Suprapubic skin (tissue), 4 donors: Measurements from ENCODE around the gene AKT1. TPM values are rescaled to one million over a fixed set of nuclear protein-coding genes. Genes with fewer than 3 reads are reported as not detected.
"Not testable (repeated sequence)": the region's sequence is repeated elsewhere in the genome, so short reads cannot be mapped to it uniquely, and the experiment has no call there.

Experiments used
- DNase-seq, 2 donors: peaks; one replicate each; pipeline ENCODE4 v3.0.0-alpha.2; 2019; ENCODE audit warnings: low spot score in 2 of 2
- H3K27ac ChIP-seq: fragments of 200-600 bp; sonication (generic); one replicate; pipeline ENCODE4 v1.5.1; 2019
- H3K27me3 ChIP-seq: fragments of 200-600 bp; sonication (generic); one replicate; pipeline ENCODE4 v1.5.1; 2019
- H3K36me3 ChIP-seq: fragments of 200-600 bp; sonication (generic); one replicate; pipeline ENCODE4 v1.5.1; 2019
- H3K4me1 ChIP-seq: fragments of 200-600 bp; sonication (generic); one replicate; pipeline ENCODE4 v1.5.1; 2019
- H3K4me3 ChIP-seq: fragments of 200-600 bp; sonication (generic); one replicate; pipeline ENCODE4 v1.5.1; 2019; ENCODE audit warnings: mild to moderate bottlenecking
- H3K9me3 ChIP-seq: fragments of 200-600 bp; sonication (generic); one replicate; pipeline ENCODE4 v1.5.1; 2019
- EP300 ChIP-seq: sonication (generic); formaldehyde crosslinking; IDR thresholded peaks from one replicate; pipeline ENCODE4 v1.6.1; 2017; ENCODE audit warnings: antibody characterized with exemption
- POLR2A ChIP-seq, 2 donors: fragments of 450-650 bp; IDR thresholded peaks; one replicate each; pipeline ENCODE4 v1.6.1; 2017; ENCODE audit warnings: antibody characterized with exemption in 2 of 2, mild to moderate bottlenecking in 2 of 2, moderate library complexity in 2 of 2
- POLR2AphosphoS5 ChIP-seq, 3 donors: sonication (generic); formaldehyde crosslinking; IDR thresholded peaks; one replicate each; pipeline ENCODE4 v1.6.1; 2017; ENCODE audit warnings: antibody characterized with exemption in 3 of 3
- WGBS: methylation state at CpG from one replicate; pipeline ENCODE4 v1.1.5; 2018; 5-methylcytosine and 5-hydroxymethylcytosine counted together
- total RNA-seq, 4 donors: library from RNA; depleted of rRNA; stranded (reverse); fragments of >200 nt; gene quantifications; one replicate each; pipeline ENCODE4 v1.1.0, GENCODE V29; 2016
- TF ChIP-seq, protein P1 (sequence below), 2 donors: fragments of 200-600 bp in 1 of 2; fragments of 450-650 bp in 1 of 2; sonication (generic) in 1 of 2; IDR thresholded peaks; one replicate each; pipeline ENCODE4 v1.5.1; 2016 to 2019; ENCODE audit warnings: antibody characterized with exemption in 2 of 2, mild to moderate bottlenecking in 1 of 2, moderate library complexity in 1 of 2

The AKT1 gene
- total RNA-seq, 4 donors from 2014 or later, result 63.1 to 77.6 (median 70.4) TPM

DNA sequence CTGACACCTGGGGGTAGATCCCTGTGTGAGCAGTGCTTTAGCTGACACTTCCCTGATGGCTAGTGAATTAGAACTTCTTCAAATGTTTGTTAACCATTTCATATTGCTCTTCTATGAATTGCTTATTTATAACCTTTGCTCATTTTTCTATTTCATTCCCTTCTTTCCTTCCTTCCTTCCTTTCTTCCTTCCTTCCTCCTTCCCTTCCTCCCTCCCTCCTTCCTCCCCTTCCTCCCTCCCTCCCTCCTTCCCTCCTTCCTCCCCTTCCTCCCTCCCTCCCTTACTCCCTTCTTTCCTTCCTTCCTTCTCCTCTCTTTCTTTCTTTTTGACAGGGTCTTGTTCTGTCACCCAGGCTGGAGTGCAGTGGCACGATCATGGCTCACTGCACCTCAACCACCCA lies 46.2 kb upstream of the AKT1 start:
- Histone ChIP-seq H3K9me3 (no peaks in the 10 kb centered on the region), H3K27ac (no peak overlapping the region), H3K36me3 (no peaks in the 10 kb centered on the region), H3K27me3 (peaks cover 45% of the 10 kb centered on the region), H3K4me3 (no peak overlapping the region), H3K4me1 (peaks cover 17% of the 10 kb centered on the region)
- TF ChIP-seq POLR2A (IDR thresholded peaks at IDR 0.05) (no peak), EP300 (no peak)
- TF ChIP-seq, protein P1, sequence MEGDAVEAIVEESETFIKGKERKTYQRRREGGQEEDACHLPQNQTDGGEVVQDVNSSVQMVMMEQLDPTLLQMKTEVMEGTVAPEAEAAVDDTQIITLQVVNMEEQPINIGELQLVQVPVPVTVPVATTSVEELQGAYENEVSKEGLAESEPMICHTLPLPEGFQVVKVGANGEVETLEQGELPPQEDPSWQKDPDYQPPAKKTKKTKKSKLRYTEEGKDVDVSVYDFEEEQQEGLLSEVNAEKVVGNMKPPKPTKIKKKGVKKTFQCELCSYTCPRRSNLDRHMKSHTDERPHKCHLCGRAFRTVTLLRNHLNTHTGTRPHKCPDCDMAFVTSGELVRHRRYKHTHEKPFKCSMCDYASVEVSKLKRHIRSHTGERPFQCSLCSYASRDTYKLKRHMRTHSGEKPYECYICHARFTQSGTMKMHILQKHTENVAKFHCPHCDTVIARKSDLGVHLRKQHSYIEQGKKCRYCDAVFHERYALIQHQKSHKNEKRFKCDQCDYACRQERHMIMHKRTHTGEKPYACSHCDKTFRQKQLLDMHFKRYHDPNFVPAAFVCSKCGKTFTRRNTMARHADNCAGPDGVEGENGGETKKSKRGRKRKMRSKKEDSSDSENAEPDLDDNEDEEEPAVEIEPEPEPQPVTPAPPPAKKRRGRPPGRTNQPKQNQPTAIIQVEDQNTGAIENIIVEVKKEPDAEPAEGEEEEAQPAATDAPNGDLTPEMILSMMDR (IDR thresholded peaks at IDR 0.05), result no peak
- no peak for DNase-seq
- WGBS, result 91% methylated on average over 1 of the region's 1 CpG

DNA sequence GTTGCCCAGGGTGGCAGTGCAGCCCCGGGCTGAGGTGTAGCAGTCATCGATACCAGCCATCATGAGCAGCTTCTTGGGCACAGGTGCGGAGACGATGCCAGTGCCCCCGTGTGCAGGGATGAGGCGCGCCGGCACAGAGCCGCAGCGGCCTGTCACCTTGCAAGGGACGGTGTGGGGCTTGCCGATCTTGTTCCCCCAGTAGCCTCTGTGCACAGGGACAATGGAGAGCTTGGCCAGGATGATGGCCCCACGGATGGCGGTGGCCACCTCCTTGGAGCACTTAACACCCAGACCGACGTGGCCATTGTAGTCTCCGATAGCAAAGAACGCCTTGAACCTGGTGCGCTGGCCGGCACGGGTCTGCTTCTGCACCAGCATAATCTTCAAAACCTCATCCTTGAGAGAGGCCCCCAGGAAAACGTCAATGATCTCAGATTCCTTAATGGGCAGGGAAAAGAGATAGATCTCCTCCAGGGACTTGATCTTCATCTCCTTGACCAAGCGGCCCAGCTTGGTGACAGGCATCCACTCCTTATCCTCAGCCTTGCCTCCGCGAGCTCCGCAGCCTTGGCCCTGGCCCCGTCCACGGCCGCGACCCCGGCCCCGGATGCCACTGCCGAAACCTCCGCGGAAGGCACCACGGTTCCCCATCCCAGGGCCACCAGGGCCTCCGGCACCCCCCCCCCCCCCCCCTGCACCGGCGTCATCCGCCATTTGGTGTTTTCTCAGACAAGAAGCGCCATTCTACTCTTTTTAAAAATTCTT lies 40.8 kb upstream of the AKT1 start:
- not testable (repeated sequence) for H3K4me1 ChIP-seq, H3K27ac ChIP-seq, H3K27me3 ChIP-seq, H3K36me3 ChIP-seq, H3K4me3 ChIP-seq, H3K9me3 ChIP-seq
- peak in 1 of 2 donors; percentile 46 for DNase-seq
- WGBS, result 97% methylated on average over 24 of the region's 41 CpGs

DNA sequence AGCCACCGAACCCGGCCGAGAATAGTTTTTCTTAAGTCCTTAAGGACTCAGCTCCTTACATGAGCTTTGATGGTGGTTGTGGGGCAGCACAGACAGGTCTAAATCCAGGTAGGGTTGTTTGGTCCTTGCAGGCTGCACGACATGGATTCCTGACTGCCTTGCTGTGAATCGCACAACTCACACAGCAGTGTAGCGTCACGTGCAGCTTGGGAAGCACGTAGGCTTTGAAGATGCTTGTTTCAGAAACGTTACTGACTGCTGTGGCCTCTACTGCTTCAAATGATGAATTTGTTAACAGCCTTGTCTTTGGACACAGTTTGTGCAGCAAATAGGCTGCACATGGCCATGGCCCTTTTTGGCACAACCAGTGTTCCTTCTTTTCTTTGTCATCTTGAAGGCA lies 35.2 kb upstream of the AKT1 start:
- no peak overlapping the region for H3K27ac ChIP-seq
- H3K27me3 ChIP-seq, result no peaks in the 10 kb centered on the region
- no peak for TF ChIP-seq EP300
- H3K4me1 ChIP-seq, result peaks cover 20% of the 10 kb centered on the region
- no peaks in the 10 kb centered on the region for H3K9me3 ChIP-seq
- WGBS, result 73% methylated on average over 8 of the region's 9 CpGs
- no peak for DNase-seq
- H3K36me3 ChIP-seq, result no peaks in the 10 kb centered on the region
- no peak overlapping the region for H3K4me3 ChIP-seq

DNA sequence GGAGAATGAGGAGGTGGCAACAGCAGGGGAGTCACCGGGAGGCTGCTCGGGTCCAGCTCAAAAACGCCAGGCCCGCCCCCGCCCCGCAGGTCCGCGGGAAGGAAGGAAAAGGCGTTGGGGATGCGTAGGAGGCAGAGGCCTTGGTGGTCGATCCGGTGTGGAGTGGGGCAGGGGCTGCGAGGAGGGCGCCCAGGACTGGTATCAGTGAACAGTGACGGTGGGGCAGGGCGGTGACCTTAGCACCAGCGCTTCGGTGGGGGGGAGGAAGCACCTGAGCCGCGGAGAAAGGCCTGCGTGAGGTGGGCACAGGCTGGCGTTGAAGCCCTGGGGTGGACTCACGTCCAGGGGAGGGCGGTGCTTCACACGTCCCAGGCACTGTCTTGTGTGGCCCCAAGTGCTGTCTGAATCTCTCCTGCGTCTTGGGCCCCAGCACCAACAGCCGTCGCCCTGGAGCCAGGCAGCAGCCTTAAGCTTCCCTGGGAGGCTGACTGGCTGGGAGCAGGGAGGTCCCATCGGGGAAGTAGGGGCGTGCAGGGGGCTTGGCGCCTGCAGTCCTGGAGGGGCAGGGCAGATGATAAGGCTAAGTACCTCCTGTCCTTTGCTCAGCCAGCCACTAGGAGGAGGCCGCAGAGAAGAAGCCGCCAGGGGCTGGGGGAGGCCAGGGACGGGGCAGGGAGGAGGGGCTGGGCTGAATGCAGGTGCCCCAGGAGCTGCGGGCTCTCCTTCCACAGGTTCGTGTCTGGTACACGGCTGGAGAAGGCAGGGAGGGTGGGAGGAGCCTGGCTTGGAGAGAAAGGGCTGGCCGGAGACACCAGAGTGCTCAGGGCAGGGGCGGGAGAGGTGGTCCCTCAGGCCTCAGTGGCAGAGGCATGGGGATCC lies 31.9 kb upstream of the AKT1 start:
- WGBS, result 20% methylated on average over 12 of the region's 39 CpGs
- Histone ChIP-seq H3K4me1 (peaks cover 23% of the 10 kb centered on the region), H3K9me3 (no peaks in the 10 kb centered on the region), H3K27me3 (no peaks in the 10 kb centered on the region), H3K27ac (no peak overlapping the region), H3K36me3 (no peaks in the 10 kb centered on the region), H3K4me3 (peak overlapping the region; percentile 71)
- TF ChIP-seq EP300 (no peak), POLR2A (IDR thresholded peaks at IDR 0.05) (no peak), POLR2AphosphoS5 (IDR thresholded peaks at IDR 0.05) (no peak)
- TF ChIP-seq, protein P1 (IDR thresholded peaks at IDR 0.05), result peak; percentile 17 to 55
- DNase-seq, result no peak

DNA sequence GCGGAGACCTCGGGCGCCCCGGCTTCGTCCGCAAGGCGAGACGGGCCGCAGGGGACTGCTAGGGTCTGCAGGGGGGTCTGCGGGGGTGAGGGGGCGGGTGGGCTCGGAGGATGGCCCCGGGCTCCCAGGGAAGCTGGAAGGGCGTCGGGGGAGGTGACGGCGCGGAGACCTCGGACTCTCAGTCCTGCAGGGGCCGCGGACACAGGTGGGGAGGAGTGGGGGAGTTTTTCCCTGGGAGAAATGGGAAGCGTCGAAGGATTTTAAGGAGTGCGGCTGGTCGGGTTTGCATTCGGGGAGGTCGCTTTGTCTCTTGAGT lies 31.3 kb upstream of the AKT1 start:
- H3K4me1 ChIP-seq, result peaks cover 23% of the 10 kb centered on the region
- H3K36me3 ChIP-seq, result no peaks in the 10 kb centered on the region
- H3K4me3 ChIP-seq, result peak overlapping the region; percentile 71
- DNase-seq, result no peak
- WGBS, result 0% methylated on average over 8 of the region's 27 CpGs
- no peak for TF ChIP-seq POLR2AphosphoS5 (IDR thresholded peaks at IDR 0.05)
- TF ChIP-seq EP300, result no peak
- no peak for TF ChIP-seq POLR2A (IDR thresholded peaks at IDR 0.05)
- TF ChIP-seq, protein P1 (IDR thresholded peaks at IDR 0.05), result no peak
- H3K9me3 ChIP-seq, result no peaks in the 10 kb centered on the region
- H3K27me3 ChIP-seq, result no peaks in the 10 kb centered on the region
- H3K27ac ChIP-seq, result no peak overlapping the region

DNA sequence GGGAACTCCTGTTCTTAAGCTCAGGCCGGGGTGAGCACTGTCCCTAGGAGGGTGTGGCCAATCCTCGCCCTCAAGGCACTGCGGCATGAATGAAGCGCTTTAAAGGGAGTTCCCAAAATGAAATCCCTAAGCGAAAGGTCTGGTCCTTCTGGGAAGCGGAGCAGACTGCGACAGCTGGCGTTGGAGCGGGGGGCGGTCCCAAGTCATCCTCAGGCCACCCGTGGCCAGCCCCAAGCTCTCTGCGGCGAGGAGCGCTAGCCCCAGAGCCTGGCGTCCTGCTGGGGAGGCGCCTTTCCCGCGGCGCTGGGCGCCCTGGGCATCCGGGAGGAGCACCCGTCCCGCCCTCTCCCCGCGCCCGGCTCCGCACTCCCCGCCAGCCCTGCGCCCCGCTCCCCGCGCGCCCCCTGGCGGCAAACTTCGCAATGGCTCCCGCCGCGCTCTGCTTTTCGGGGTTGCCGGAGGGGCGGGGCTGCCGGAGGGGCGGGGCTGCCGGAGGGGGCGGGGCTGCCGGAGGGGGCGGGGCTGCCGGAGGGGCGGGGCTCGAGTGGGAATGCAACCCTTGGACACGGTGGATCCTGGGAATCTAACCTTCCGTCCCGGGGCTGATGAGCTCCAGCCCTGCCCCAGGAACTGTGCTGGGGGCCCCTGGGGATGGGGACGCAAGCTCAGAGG lies 30.8 kb upstream of the AKT1 start:
- H3K27ac ChIP-seq, result peak overlapping the region; percentile 34
- H3K36me3 ChIP-seq, result no peaks in the 10 kb centered on the region
- no peaks in the 10 kb centered on the region for H3K9me3 ChIP-seq
- H3K27me3 ChIP-seq, result no peaks in the 10 kb centered on the region
- TF ChIP-seq, protein P1 (IDR thresholded peaks at IDR 0.05), result peak; percentile 50 to 97
- no peak for TF ChIP-seq POLR2AphosphoS5 (IDR thresholded peaks at IDR 0.05)
- H3K4me3 ChIP-seq, result peak overlapping the region; percentile 71
- DNase-seq, result peak; percentile 91 to 95
- H3K4me1 ChIP-seq, result peaks cover 23% of the 10 kb centered on the region
- 2% methylated on average over 14 of the region's 54 CpGs for WGBS
